K562 (cell line): Measurements from ENCODE around the gene NET1. TPM values are rescaled to one million over a fixed set of nuclear protein-coding genes. Genes with fewer than 3 reads are reported as not detected.

Source experiments
- ATAC-seq: fragments of 200-7000 bp; cut with Tn5 transposase; 3 replicates; pipeline ENCODE4 v1.9.1; 2020; ENCODE audit warnings: moderate library complexity
- BruUV-seq: library from RNA; stranded (reverse); fragments of 400-500 nt; replicated peaks from 2 replicates; lab custom pipeline; 2021; lab: Mats Ljungman, UMichigan
- CTCF ChIA-PET: fragments of 300-600 bp; formaldehyde crosslinking; extraction: SDS; loops from one replicate; lab custom pipeline; 2021; ENCODE audit warnings: low intra/inter-chr PET ratio; lab: Yijun Ruan, JAX
- POLR2A ChIA-PET: fragments of 300-600, 350-650 bp; sonication (Branson Sonifier 250); formaldehyde crosslinking; extraction: SDS; loops from one replicate; lab custom pipeline; 2021; ENCODE audit warnings: antibody characterized with exemption, inconsistent platforms; lab: Yijun Ruan, JAX
- DNase-seq, 4 experiments: peaks; one replicate each; pipeline versions ENCODE4 v3.0.0 to v3.0.0-alpha.2; 2011 to 2018; ENCODE audit warnings: low spot score in 3 of 4, mixed read lengths in 3 of 4; ENCODE audit errors: extremely low read depth in 1 of 4
- FAIRE-seq: peaks from 2 replicates; lab custom pipeline; 2011; peaks lifted over from hg19 to GRCh38; lab: Jason Lieb, UNC
- H2AFZ ChIP-seq: 2 replicates; pipeline ENCODE4 v1.6.0; 2011; ENCODE audit warnings: low read depth, low read length, control low read depth, inconsistent platforms
- H3K27ac ChIP-seq: fragments of 200-600 bp; 3 replicates; pipeline ENCODE4 v1.8.0; 2011; ENCODE audit warnings: low read depth, mild to moderate bottlenecking, control low read depth, inconsistent platforms, low read length, moderate library complexity, mixed read lengths; ENCODE audit errors: extremely low read depth
- H3K27me3 ChIP-seq, 2 experiments: fragments of 300-600 bp in 1 of 2; 2 replicates in 1 of 2; 3 replicates in 1 of 2; pipeline versions ENCODE4 v1.6.0 to v1.8.0; 2011; ENCODE audit warnings: inconsistent platforms in 2 of 2, low read length in 2 of 2, mild to moderate bottlenecking in 1 of 2, mixed read lengths in 1 of 2, moderate library complexity in 1 of 2; ENCODE audit not compliant: control insufficient read depth in 2 of 2, insufficient read depth in 2 of 2
- H3K36me3 ChIP-seq: fragments of 300-600 bp; 3 replicates; pipeline ENCODE4 v1.8.0; 2011; ENCODE audit warnings: mild to moderate bottlenecking, low read length, inconsistent platforms; ENCODE audit not compliant: control insufficient read depth, insufficient read depth
- H3K4me1 ChIP-seq, 2 experiments: fragments of 200-600 bp in 1 of 2; replicated peaks in 1 of 2; 2 replicates in 1 of 2; 3 replicates in 1 of 2; pipeline versions ENCODE4 v1.5.1 to v1.8.0; 2011; ENCODE audit warnings: inconsistent platforms in 2 of 2, low read length in 2 of 2, mild to moderate bottlenecking in 1 of 2, mixed read lengths in 1 of 2, moderate library complexity in 1 of 2; ENCODE audit not compliant: control insufficient read depth in 2 of 2, insufficient read depth in 2 of 2
- H3K4me2 ChIP-seq: 2 replicates; pipeline ENCODE4 v1.6.1; 2011; ENCODE audit warnings: low read length, control low read depth, inconsistent platforms, mixed read lengths; ENCODE audit not compliant: insufficient read depth
- H3K4me3 ChIP-seq: fragments of 200-600 bp; sonication (generic), shearing (Covaris generic); 2 replicates; pipeline ENCODE4 v1.5.1; 2016; ENCODE audit warnings: control low read depth, inconsistent platforms
- H3K79me2 ChIP-seq: fragments of 200-600 bp; 3 replicates; pipeline ENCODE4 v1.8.0; 2011; ENCODE audit warnings: low read length, inconsistent platforms; ENCODE audit not compliant: control insufficient read depth, insufficient read depth
- H3K9ac ChIP-seq, 2 experiments: 2 replicates each; pipeline versions ENCODE4 v1.6.0 to v1.6.1; 2011; ENCODE audit warnings: low read depth in 2 of 2, low read length in 2 of 2, control low read depth in 1 of 2, inconsistent platforms in 1 of 2, mild to moderate bottlenecking in 1 of 2, mixed read lengths in 1 of 2; ENCODE audit not compliant: insufficient read depth in 1 of 2
- H3K9me1 ChIP-seq: one replicate; pipeline ENCODE4 v1.6.0; 2011; ENCODE audit warnings: inconsistent platforms, mild to moderate bottlenecking, low read length, moderate library complexity; ENCODE audit not compliant: control insufficient read depth, insufficient read depth
- H3K9me3 ChIP-seq: replicated peaks from 2 replicates; pipeline ENCODE4 v1.5.1; 2011; ENCODE audit warnings: low read depth, low read length, inconsistent platforms; ENCODE audit not compliant: control insufficient read depth, insufficient read depth
- H4K20me1 ChIP-seq: replicated peaks from 2 replicates; pipeline ENCODE4 v1.6.1; 2011; ENCODE audit warnings: low read length, inconsistent platforms, mixed read lengths; ENCODE audit not compliant: control insufficient read depth, insufficient read depth
- BRF1 ChIP-seq: IDR thresholded peaks from 3 replicates; pipeline ENCODE4 v1.6.1; 2011; ENCODE audit warnings: borderline replicate concordance, mild to moderate bottlenecking; ENCODE audit not compliant: insufficient read length; ENCODE audit errors: extremely low read depth
- CC2D1A ChIP-seq: fragments of 450-650 bp; IDR thresholded peaks from 2 replicates; pipeline ENCODE4 v1.6.1; 2017; ENCODE audit warnings: mild to moderate bottlenecking
- DMBX1 ChIP-seq: fragments of 250-450 bp; sonication (Bioruptor Pico); IDR thresholded peaks from 2 replicates; pipeline ENCODE4 v1.8.0; 2022; ENCODE audit warnings: inconsistent platforms, mild to moderate bottlenecking, moderate library complexity, borderline replicate concordance
- ELF1 ChIP-seq: fragments of 200-800 bp; sonication (Bioruptor generic); IDR thresholded peaks from 2 replicates; pipeline ENCODE4 v1.6.1; 2016; ENCODE audit warnings: missing genetic modification characterization, missing compliant biosample characterization
- FOXJ2 ChIP-seq: fragments of 200-800 bp; sonication (Bioruptor generic); IDR thresholded peaks from 2 replicates; pipeline ENCODE4 v1.6.1; 2016; ENCODE audit warnings: missing genetic modification characterization, missing compliant biosample characterization
- HDAC1 ChIP-seq, 2 experiments: fragments of 450-650 bp; IDR thresholded peaks; 2 replicates each; pipeline ENCODE4 v1.6.1; 2016 to 2017; ENCODE audit warnings: inconsistent platforms in 1 of 2, mild to moderate bottlenecking in 1 of 2, moderate library complexity in 1 of 2
- L3MBTL2 ChIP-seq: fragments of 450-650 bp; IDR thresholded peaks from 2 replicates; pipeline ENCODE4 v1.6.1; 2016; ENCODE audit warnings: mild to moderate bottlenecking, moderate library complexity
- MBD2 ChIP-seq: sonication (generic); IDR thresholded peaks from 2 replicates; pipeline ENCODE4 v1.6.1; 2016; ENCODE audit warnings: low read depth, borderline replicate concordance
- NONO ChIP-seq, 2 experiments: fragments of 200-400 bp in 1 of 2; fragments of 450-650 bp in 1 of 2; formaldehyde crosslinking in 1 of 2; IDR thresholded peaks; 2 replicates each; pipeline ENCODE4 v1.6.1; 2017; ENCODE audit warnings: low read depth in 2 of 2, mild to moderate bottlenecking in 2 of 2, moderate library complexity in 2 of 2, low read length in 1 of 2
- PRPF4 ChIP-seq: fragments of 200-400 bp; formaldehyde crosslinking; IDR thresholded peaks from one replicate; pipeline ENCODE4 v1.6.1; 2017; ENCODE audit warnings: low read length, low read depth, mild to moderate bottlenecking; ENCODE audit not compliant: insufficient read depth, poor library complexity, severe bottlenecking
- SMAD4 ChIP-seq: fragments of 250-450 bp; sonication (Bioruptor Pico); conservative IDR thresholded peaks from 2 replicates; pipeline ENCODE4 v1.8.0; 2021; ENCODE audit warnings: inconsistent platforms, mild to moderate bottlenecking, moderate library complexity
- SOX6 ChIP-seq: fragments of 450-650 bp; IDR thresholded peaks from 2 replicates; pipeline ENCODE4 v1.6.1; 2014; ENCODE audit warnings: mild to moderate bottlenecking
- TEAD1 ChIP-seq, 2 experiments: fragments of 450-650 bp in 1 of 2; sonication (generic) in 1 of 2; formaldehyde crosslinking; IDR thresholded peaks; 2 replicates each; pipeline versions ENCODE4 v1.4.0 to v1.8.0; 2020 to 2022; ENCODE audit warnings: mild to moderate bottlenecking in 2 of 2, missing genetic modification reagents in 1 of 2
- ZNF197 ChIP-seq: fragments of 200-800 bp; sonication (Bioruptor generic); IDR thresholded peaks from 2 replicates; pipeline ENCODE4 v1.6.1; 2016; ENCODE audit warnings: low read depth, missing genetic modification characterization, missing compliant biosample characterization
- ZNF24 ChIP-seq: fragments of 450-650 bp; IDR thresholded peaks from 2 replicates; pipeline ENCODE4 v1.6.1; 2016
- ZNF311 ChIP-seq: fragments of 250-450 bp; sonication (Bioruptor Pico); IDR thresholded peaks from 2 replicates; pipeline ENCODE4 v1.4.0; 2020; ENCODE audit warnings: mild to moderate bottlenecking, moderate library complexity
- ZNF592 ChIP-seq: fragments of 450-650 bp; IDR thresholded peaks from 2 replicates; pipeline ENCODE4 v1.6.1; 2017; ENCODE audit warnings: antibody characterized with exemption, mild to moderate bottlenecking
- ZNF644 ChIP-seq: fragments of 200-800 bp; sonication (Bioruptor generic); IDR thresholded peaks from 2 replicates; pipeline ENCODE4 v1.6.1; 2016; ENCODE audit warnings: low read depth, missing genetic modification characterization, missing compliant biosample characterization
- WGBS: fragments of 100-300 bp; shearing (Covaris generic); methylation state at CpG from one replicate; pipeline ENCODE4 v1.1.6; 2016; ENCODE audit warnings: low coverage, mixed read lengths; ENCODE audit not compliant: insufficient coverage; ENCODE audit errors: missing lambda C conversion rate; 5-methylcytosine and 5-hydroxymethylcytosine counted together
- in situ Hi-C: fragments of 300-500 bp; cut with MboI; formaldehyde crosslinking; loops from 4 replicates; pipeline ENCODE4 v1.15.0; 2018; ENCODE audit warnings: inconsistent platforms, mixed read lengths
- intact Hi-C: fragments of 100-400 bp; cut with micrococcal nuclease; formaldehyde crosslinking; loops from 2 replicates; pipeline ENCODE4 v1.14.2; 2022
- polyA plus RNA-seq, 8 experiments: library from polyadenylated mRNA; depleted of rRNA in 4 of 8; stranded (reverse) in 5 of 8; unstranded in 3 of 8; fragments of >200 nt; fragmentation: Nextera tagmentation in 2 of 8; fragmentation: Illumina TruSeq in 1 of 8; extraction: Ambion mirVana in 2 of 8; extraction: Trizol in 1 of 8; gene quantifications; 2 replicates each; pipeline versions ENCODE4 v1.2.1 to v1.2.3, GENCODE V29; 2011 to 2014; ENCODE audit warnings: inconsistent platforms in 1 of 8, missing spikeins in 1 of 8
- total RNA-seq, 7 experiments: library from RNA; depleted of rRNA in 6 of 7; stranded (reverse); fragments of >200 nt in 6 of 7; fragmentation: Illumina TruSeq in 2 of 7; extraction: Trizol in 2 of 7; gene quantifications; 2 replicates each; pipeline versions ENCODE4 v1.2.1 to v1.2.3, GENCODE V29; 2011 to 2021; ENCODE audit warnings: low replicate concordance in 1 of 7

Gene NET1
- total and polyA plus RNA-seq, 9 of the 15 experiments (the other 6 are each of a cell fraction or from before 2014, with no cell fraction given), result 47.4 to 258 (median 106) TPM

DNA sequence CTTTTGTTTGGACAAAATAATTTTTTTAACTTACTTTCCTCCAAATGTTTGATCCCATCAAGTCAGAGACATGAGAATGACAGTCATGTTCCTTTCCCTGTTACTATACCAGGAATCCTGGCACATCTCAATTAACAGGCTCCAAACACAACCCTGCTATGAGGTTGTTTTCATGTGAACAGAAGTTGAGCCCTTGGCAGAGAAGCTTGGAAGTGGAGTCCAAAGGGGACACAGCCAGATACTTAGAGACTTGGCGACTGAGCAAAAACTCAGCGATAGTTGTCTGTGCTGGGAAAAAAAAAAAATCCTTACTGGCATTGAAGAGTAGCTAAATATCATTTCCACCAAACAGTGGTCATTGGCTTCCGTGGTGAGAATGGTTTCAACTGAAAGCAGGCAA is 20.6 kb upstream of the NET1 start:
- in situ Hi-C loops, result no loop called here
- DNase-seq, result no peak
- TF ChIP-seq ZNF592 (no peak), SOX6 (no peak), ZNF644 (tag) (no peak), BRF1 (no peak), NONO (IDR thresholded peaks at IDR 0.05; ENCODE audit: low read depth in 2 of 2, low read length in 1 of 2) (no peak), SMAD4 (CRISPR knock-in tag) (no peak), FOXJ2 (tag) (no peak), MBD2 (no peak), CC2D1A (no peak), TEAD1 (CRISPR knock-in tag; IDR thresholded peaks at IDR 0.05) (no peak), ZNF197 (CRISPR knock-in tag) (no peak), DMBX1 (CRISPR knock-in tag) (no peak), PRPF4 (no peak), ZNF311 (CRISPR knock-in tag) (no peak), L3MBTL2 (no peak), ZNF24 (no peak), HDAC1 (IDR thresholded peaks at IDR 0.05) (no peak), ELF1 (no peak)
- TF ChIP-seq, all 486 proteins: peak for 0
- ChIA-PET POLR2A (interaction anchor here (0.6 kb wide), 1 partner anchor 498 kb away, joined by 3 read pairs; the partner anchor contains the start of gene FBH1), CTCF (no interaction called here)
- Histone ChIP-seq H3K79me2 (no peaks in the 10 kb centered on the region), H3K9me1 (no peaks in the 10 kb centered on the region), H3K27me3 (no peaks in the 10 kb centered on the region), H3K9ac (no peak overlapping the region), H3K9me3 (peaks cover 2% of the 10 kb centered on the region), H3K36me3 (no peaks in the 10 kb centered on the region), H3K4me3 (no peak overlapping the region), H2AFZ (no peak overlapping the region), H4K20me1 (no peaks in the 10 kb centered on the region), H3K4me2 (no peak overlapping the region), H3K4me1 (no peaks in the 10 kb centered on the region), H3K27ac (no peak overlapping the region)
- ATAC-seq (no peak), FAIRE-seq (no peak)
- no TSS peak for BruUV-seq
- 45% methylated on average over 3 of the region's 3 CpGs for WGBS
- intact Hi-C loops, result no loop called here
